Head of caudate nucleus (tissue), 42 donors: ENCODE measurements around the gene SEC31A.
"Not testable (repeated sequence)": the region's sequence is repeated elsewhere in the genome, so short reads cannot be mapped to it uniquely, and the experiment has no call there.

Experiments
- DNase-seq, 42 donors: peaks; one replicate each; pipeline versions ENCODE4 v3.0.0 to v3.0.0-alpha.2; 2020 to 2021; ENCODE audit warnings: mixed read lengths in 7 of 42
- intact Hi-C: fragments of 100-400 bp; cut with DNase I; formaldehyde crosslinking; loops from one replicate; pipeline ENCODE4 v1.15.0; 2022

SEC31A gene

GRCh38 chr4:82898322-82899243, 7.6 kb upstream of the SEC31A start:
- intact Hi-C loops = no loop called here

GRCh38 chr4:82896755-82897154, 5.8 kb upstream of the SEC31A start:
- peak in 9 of 42 donors; percentile 7 to 61 (median 26) for DNase-seq
- intact Hi-C loops = no loop called here

More at GRCh38 chr4:82898322-82899243, 7.6 kb upstream of the SEC31A start:
- DNase-seq = peak in 4 of 42 donors; percentile 19 to 48 (median 24)

GRCh38 chr4:82893942-82894341, 3.0 kb upstream of the SEC31A start:
- intact Hi-C loops = no loop called here
- DNase-seq = no peak

GRCh38 chr4:82892467-82892802, 1.5 kb upstream of the SEC31A start:
- DNase-seq = no peak
- intact Hi-C loops = no loop called here

- DNase-seq = no peak
- intact Hi-C loops = loop anchor here (2.0 kb wide), 1 partner anchor 143 kb away; the partner anchor contains the start of gene COPS4
These were observed 934 bp upstream of the SEC31A start for GRCh38 chr4:82891707-82892466.

- intact Hi-C loops = loop anchor here (2.0 kb wide), 1 partner anchor 144 kb away; the partner anchor contains the start of gene COPS4
- no peak for DNase-seq
These were observed 439 bp downstream of the SEC31A start for GRCh38 chr4:82890528-82890900.

- DNase-seq = no peak
- intact Hi-C loops = no loop called here
These were observed 1.7 kb downstream of the SEC31A start for GRCh38 chr4:82889287-82889686.

- intact Hi-C loops = no loop called here
These were observed 4.6 kb downstream of the SEC31A start for GRCh38 chr4:82886147-82886942.

GRCh38 chr4:82885410-82885809, 5.5 kb downstream of the SEC31A start:
- no peak for DNase-seq
- intact Hi-C loops = no loop called here

More at GRCh38 chr4:82886147-82886942, 4.6 kb downstream of the SEC31A start:
- DNase-seq = no peak

- intact Hi-C loops = no loop called here
- DNase-seq = no peak
These were observed 22.4 kb downstream of the SEC31A start for GRCh38 chr4:82868572-82868971.

GRCh38 chr4:82866706-82867385, 24.1 kb downstream of the SEC31A start:
- intact Hi-C loops = no loop called here
- no peak for DNase-seq

GRCh38 chr4:82866033-82866432, 24.9 kb downstream of the SEC31A start:
- intact Hi-C loops, DNase-seq: not testable (repeated sequence)

- intact Hi-C loops = no loop called here
- no peak for DNase-seq
These were observed 25.4 kb downstream of the SEC31A start for GRCh38 chr4:82865592-82865991.

- intact Hi-C loops = no loop called here
- no peak for DNase-seq
These were observed 26.5 kb downstream of the SEC31A start for GRCh38 chr4:82864336-82864979.

- intact Hi-C loops = no loop called here
- no peak for DNase-seq
These were observed 29.4 kb downstream of the SEC31A start for GRCh38 chr4:82861529-82861928.

- DNase-seq, intact Hi-C loops: not testable (repeated sequence)
These were observed 30.5 kb downstream of the SEC31A start for GRCh38 chr4:82860487-82860886.

- no peak for DNase-seq
- intact Hi-C loops = no loop called here
These were observed 38.1 kb downstream of the SEC31A start for GRCh38 chr4:82852751-82853285.
